Hematopoietic multipotent progenitor cell treated with erythropoietin and hydrocortisone succinate and interleukin-3 and kit ligand, for 17 days (in vitro differentiated cells): ENCODE measurements around the gene MRFAP1.
"Not testable (repeated sequence)": the region's sequence is repeated elsewhere in the genome, so short reads cannot be mapped to it uniquely, and the experiment has no call there.

Experiments
- DNase-seq: peaks from one replicate; pipeline ENCODE4 v3.0.0-alpha.2; 2015; ENCODE audit warnings: low spot score

Gene MRFAP1

DNA sequence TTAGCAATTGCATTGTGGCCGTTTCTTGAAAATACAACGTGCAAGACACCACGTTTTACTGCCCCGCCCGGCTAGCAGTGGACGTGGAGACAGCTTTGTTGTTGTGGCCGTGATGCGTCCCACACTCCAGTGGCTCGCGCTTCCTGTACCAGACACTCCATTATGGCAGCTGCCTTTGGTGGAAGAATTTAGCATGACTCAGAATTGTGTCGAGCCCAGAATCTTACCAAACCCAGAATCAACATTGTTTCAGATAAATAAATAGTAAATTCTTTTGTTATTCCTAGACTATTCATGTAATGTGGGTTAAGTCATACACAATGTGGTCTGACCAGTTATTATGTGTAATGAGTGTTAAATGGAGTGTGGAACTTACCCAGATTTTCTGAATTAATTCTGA, 27.9 kb downstream of the MRFAP1 start:
- no peak for DNase-seq

DNA sequence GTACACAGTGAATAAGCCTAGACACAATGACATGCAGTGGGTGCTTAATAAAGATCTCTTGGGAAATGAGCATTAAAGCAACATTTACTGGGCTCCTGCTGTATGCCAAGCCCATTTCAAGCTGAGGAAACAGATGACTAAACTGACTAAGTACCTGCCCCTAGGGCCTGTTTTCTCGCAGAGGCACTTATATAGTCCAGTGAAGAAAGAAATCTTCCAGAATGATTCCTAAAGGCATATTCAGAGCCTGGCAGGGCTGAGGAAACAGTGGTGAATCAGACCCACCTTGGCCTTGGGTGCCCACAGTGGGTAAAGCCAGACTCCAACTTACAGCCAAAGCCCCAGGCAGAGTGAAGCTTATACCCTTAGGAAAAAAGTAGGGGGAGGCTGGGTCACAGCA, 31.2 kb downstream of the MRFAP1 start:
- DNase-seq: no peak

DNA sequence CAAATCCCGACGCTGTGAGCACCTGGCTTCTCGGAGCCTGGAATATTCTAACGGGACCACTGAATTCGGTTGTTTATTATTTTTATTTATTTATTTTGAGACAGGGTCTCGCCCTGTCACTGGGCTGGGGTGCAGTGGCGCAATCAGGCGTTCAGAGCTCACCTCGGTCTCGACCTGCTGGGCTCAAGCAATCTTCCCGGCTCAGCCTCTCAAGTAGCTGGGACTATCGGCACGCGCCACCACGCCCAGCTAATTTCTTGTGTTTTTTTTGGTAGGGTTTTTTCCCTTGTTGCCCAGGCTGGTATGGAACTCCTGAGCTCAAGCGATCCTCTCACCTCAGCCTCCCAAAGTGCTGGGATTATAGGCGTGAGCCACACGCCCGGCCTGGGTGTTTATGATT, 31.6 kb downstream of the MRFAP1 start:
- DNase-seq: no peak

DNA sequence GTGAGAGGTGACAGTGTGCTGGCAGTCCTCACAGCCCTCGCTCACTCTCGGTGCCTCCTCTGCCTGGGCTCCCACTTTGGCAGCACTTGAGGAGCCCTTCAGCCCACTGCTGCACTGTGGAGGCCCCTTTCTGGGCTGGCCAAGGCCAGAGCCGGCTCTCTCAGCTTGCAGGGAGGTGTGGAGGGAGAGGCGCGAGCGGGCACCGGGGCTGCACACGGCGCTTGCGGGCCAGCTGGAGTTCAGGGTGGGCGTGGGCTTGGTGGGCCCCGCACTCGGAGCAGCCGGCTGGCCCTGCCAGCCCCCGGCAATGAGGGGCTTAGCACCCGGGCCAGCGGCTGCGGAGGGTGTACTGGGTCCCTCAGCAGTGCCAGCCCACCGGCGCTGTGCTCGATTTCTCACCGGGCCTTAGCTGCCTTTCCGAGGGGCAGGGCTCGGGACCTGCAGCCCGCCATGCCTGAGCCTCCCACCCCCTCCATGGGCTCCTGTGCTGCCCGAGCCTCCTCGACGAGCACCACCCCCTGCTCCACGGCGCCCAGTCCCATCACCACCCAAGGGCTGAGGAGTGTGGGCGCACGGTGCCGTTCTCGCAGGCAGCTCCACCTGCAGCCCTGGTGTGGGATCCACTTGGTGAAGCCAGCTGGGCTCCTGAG, 32.2 kb downstream of the MRFAP1 start:
- not testable (repeated sequence) for DNase-seq

DNA sequence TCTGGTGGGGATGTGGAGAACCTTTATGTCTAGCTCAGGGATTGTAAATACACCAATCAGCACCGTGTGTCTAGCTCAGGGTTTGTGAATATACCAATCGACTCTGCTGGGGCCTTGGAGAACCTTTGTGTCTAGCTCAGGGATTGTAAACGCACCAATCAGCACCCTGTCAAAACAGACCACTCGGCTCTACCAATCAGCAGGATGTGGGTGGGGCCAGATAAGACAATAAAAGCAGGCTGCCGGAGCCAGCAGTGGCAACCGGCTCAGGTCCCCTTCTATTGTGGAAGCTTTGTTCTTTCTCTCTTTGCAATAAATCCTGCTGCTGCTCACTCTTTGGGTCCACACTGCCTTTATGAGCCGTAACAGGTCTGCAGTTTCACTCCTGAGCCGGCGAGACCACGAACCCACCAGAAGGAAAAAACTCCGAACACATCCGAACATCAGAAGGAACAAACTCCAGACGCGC, 32.7 kb downstream of the MRFAP1 start:
- not testable (repeated sequence) for DNase-seq

DNA sequence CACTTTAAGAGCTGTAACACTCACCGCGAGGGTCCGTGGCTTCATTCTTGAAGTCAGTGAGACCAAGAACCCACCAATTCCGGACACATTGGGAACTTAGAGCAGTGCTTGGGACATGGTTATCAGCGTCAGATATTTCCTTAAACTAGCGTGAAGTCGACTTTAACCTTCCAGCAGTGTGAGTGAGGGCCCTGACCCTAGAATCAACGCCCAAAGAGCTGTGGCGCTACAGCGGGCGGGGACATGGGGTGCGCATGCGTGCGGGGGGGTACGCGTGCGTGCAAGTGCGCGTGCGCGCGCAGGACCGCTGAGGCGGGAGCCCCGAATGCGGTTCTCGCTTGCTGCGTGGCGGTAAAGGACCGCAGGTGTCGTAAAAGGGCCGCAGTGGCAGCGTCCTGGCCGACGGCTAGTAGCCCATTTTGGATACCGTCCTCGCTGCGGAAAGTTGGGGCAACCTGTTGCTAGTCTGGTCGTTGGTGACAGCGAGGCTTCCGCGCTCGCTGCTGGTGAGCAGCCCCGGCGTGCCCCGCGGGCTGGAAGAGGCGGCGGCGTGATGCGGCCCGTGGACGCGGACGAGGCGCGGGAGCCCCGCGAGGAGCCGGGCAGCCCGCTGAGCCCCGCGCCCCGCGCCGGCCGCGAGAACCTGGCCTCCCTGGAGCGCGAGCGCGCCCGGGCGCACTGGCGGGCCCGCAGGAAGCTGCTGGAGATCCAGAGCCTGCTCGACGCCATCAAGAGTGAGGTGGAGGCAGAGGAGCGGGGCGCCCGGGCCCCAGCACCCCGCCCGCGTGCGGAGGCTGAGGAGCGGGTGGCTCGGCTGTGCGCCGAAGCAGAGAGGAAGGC, 33.4 kb downstream of the MRFAP1 start:
- peak; percentile 87 for DNase-seq

DNA sequence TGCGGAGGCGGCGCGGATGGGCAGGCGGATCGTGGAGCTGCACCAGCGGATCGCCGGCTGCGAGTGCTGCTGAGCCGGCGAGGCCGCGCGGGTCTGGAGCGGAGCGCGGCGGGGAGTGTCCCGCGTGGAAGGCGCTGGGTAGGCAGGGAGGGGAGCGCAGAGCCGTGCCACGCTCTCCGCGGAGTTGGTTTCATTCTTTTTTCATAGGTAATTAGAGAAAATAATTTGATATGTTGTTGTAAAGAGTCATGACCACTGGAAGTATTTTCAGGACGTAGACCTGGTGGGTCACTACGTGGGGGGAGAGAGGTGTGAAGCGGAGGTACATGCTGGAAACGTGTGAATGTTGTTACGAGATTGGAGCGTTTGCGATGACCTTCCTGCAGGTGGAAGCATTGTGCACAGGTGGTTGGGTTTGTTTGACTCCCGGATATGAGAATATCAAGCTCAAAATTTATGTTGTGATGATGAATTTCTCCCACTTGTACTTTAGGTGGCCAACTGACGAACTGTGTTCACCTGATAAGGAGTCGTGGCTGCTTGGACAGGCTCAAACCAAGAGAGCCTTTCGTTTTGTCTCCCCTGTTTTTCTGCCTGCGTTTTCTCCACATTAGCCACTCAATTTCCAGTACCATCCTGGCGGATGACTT, 34.1 kb downstream of the MRFAP1 start:
- peak; percentile 77 for DNase-seq

DNA sequence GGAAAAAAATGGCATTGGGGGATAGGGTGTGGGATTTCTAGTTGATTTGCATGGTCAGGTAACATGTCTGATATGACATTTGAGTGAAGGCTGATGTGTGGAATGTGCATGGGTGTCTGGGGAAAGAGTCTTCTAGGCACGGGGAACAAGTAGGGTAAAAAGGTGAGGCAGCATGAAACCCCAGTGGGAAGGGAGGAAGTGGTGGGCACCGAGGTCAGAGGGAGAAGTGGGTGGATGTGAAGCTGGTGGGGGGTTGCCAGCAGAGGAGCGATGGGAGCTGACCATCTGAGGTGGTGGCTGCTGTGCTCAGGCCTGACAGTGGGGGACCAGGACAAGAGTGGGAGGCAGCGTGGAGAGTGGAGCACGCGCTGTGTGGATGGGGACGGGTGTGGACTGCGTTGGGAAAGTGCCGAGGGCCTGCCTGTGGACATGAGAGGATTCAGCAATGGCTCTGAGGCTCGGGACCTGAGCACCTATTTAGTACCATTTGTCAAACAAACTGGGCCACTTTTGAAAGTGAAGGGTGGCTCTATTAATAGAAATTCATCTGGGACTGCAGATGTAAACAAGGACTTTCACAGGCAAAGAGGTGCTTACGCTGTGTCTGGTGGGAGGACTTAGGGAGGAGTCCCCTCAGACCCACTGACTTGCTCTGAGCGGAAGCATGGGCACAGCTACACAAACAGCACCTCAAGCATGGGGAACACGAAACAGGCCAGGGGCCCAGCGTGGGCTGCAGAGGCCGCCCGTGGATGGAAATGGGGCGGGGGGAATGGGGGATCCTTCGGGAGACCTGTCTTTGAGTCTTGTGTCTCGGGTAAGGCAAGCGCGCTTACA, 36.5 kb downstream of the MRFAP1 start:
- no peak for DNase-seq

DNA sequence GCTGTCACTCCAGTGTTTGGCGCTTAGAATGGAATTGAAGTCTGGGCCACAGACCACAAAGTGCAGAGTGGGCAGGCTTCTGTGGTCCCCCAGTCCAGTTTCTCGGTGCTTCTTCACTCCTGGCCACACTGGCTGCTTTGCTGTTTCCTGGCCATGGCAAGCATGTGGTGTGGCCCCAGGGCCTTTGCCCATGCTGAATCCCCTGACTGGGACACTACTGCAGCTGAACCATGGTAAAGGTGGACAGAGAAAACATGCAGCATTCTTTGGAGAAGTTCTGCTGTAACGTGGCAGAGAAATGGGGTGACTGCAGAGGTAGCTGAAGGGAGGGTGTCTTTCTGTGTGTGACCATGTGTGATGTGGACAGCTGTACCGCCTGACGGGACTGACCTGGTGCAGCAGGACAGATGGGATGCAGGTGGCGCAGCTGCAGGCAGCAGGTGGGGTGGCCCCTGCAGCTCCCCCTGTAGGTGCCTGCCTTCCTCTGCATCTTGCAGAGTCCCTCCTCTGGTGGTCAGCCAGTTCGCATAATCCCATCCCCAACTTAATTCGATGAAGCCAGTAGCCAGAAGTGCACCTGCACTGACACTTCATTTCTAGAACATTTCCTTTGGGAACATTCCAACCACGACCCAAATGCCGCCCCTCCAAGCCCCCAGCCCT, 40.0 kb downstream of the MRFAP1 start:
- DNase-seq: no peak

DNA sequence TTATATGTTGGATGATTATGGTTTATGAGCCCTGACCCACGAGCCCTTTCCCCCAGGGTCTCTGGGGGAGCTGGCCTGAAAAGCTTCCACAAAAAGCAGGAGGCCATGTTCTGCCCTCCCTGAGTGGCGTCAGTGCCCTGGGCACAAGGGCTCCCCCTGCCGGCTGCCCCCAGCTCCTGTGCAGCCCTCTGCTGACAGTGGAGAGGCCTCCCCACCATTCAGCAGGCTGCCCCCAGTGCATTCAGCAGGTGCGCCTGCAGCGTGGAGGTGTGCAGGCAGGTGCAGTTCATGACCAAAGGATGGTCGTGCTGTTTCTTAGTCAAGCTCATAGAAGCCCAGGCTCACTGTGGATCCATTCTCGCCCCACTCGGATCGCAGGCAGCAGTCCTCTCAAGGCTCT, 40.7 kb downstream of the MRFAP1 start:
- peak; percentile 51 for DNase-seq

DNA sequence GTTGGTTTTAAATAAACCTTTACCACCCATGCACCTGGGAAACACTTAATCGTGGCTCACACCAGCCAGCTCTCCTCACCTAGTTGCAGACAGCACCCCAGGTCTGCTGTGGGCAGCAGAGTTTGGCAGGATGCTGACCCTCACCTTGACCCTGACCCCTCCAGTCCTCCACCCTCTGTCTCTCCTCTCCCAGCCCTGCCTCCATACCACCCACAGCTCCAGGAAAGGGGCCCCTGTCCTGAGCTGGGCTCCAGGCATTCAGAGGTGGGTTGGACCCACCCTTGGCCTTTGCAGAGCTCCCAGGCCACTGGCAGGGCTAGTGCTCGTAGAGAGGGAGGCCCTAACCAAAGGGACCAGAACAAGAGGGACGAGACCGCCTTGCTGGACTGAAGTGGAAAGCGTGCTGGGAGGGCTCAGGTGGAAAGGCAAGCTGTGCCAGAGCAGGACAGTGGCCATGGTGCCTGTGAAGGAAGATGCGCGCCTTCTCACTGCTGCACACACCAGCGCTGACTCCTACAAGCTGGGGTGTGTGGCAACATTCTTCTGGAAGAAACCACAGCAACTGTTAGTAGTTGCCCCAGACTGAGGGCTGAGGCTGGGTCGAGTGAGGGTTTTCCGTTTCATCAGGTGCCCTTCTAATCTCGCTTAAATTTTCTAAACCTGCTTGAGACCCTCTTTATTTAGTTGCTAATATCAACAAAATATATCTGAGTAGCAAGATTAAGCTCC, 42.5 kb downstream of the MRFAP1 start:
- no peak for DNase-seq

DNA sequence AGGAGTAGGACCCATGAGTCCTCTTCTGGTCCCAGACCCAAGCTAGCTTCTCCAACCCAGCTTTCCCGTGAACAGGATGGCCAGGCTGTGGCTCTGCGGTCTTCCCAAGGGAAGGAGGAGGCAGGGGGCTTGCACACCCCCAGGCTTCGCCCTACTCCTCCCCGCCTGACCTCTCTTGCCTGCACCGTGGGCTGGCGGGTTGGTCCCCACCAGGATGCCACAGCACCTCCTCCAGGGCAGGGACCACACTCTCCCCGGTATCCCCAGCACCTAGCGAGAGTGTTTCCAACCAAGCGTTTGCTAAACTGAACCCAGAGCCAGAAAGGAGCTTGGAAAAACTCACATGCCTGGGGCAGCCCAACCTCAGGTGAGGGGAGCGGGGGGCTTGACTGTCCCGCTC, 44.2 kb downstream of the MRFAP1 start:
- DNase-seq: no peak

DNA sequence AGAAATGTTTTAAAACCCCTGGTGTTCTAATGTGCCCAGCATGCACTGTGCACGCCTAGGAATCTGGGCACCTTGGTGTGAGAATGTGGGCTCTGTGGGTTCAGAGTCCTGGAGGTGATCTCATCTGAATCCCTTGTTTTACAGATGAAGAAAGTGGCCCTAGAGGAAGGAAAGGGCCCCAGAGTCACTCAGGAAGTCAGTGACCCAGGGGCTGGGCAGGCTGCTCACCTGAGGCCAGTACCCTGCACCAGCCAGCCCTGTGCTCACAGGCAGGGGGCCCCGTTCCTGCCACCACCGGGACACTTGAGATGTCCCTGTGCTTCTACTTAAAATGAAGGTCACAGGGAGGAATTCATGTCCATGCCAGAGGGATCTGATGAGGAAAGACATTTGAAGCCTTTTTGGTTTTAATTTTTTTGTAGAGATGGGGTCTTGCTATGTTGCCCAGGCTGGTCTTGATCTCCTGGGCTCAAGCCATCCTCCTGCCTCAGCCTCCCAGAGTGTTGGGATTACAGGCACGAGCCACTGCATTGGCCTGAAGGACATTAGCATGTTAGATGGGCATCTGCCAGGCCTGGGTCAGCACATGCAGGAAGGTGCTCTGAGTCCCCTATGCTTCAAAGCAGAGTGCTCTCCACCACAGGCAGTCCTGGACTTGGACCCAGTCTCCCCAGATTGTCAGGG, 45.8 kb downstream of the MRFAP1 start:
- no peak for DNase-seq

DNA sequence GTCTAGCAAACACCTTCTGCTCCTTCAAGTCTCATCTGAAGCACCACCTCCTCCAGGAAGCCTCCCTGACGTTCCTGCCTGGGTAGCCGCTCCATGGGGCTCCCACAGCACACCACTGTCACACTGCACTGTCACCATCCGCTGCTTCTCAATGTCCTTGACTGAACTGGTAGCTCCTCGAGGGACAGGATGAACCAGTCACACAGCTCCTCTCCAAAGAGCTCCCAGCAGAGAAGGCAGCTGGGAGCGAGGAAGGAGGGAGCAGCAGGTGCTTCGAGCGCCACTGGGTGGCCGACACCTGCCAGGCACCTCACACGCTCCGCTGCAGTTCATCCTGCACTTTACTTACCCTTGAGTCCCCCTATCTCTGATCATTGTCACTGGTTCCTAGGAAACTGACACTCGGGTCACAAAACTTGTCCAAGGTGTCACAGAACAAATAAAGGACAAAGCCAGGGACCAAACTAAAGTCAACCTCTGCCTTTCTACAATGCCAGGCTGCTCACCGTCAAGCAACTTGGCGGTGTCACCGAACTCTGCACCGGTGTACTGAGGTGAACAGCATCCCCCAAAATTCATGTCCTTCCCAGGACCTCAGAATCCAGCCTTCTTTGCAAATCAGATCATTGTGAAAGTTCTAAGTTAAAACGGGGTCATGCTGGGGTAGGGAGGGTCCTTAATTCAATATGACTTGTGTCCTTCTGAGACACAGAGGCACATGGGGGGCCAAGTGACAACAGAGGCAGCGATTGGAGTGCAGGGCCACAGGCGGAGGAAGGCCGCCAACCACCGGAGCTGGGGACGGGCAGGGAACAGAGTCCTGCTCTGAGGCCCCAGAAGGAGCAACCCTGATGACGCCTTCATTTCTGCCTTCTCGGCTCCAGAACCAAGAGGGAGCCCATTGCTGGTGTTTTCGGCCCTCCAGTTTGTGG, 47.7 kb downstream of the MRFAP1 start:
- no peak for DNase-seq

DNA sequence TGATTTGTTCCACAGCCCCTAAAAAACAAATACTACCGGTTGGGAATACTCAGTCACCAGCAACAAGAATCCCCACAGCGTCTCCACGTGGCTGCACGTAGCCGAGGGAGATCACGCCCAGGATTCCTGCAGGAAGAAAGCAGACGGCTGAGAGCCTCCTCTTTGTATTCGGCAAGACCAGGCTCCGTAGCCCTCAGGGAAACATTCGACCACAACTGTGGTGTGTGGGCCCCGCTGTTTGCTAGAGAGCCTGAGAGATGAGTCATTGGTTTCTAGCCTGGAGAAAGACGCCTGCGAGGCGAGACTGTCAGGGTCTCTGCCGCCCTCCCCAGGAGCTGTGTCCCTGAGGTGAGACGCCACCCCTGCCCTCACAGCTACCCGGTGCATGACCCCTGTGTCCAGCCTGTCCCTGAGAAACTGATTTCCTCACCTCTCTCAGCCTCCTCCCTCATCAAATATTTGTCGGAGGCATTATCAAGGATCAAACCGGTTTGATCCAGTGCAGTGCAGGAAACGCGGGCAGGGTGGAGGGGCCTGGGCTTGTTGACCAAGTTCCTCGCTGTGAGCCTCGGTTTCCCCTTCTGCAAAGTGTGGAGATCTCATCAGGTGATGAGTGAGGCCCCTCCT, 48.5 kb downstream of the MRFAP1 start:
- DNase-seq: no peak

DNA sequence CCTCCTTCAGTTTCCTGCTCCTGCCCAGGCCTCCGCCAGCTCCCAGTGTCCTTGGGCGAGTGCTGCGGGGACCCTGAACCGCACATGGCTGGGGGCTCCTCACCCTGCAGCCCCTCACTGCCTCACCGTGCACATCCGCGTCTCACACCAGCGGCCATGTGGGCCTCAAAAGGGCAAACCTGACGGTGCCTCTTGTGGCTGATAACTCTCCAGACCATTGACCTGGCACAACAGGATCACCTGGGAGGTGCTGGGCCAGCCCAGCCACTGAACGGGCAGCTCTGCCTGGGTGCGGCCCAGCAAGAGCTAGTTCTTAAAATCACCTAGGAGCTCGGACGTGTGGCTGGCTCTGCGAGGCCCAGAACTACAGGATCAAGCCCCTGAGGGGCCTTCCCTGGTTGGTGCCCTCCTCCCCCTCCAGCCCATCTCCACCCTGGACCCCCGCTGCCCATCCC, 49.0 kb downstream of the MRFAP1 start:
- DNase-seq: no peak
